SK-N-SH treated with all-trans-retinoic acid at 6 μM for 48 hours (cell line): ENCODE data around the gene LRCH1.

Experiments used
- ATAC-seq: fragments of 200-7000 bp; cut with Tn5 transposase; 3 replicates; pipeline ENCODE4 v1.9.1; 2020; ENCODE audit warnings: mild to moderate bottlenecking, moderate library complexity
- ARNTL ChIP-seq: fragments of 450-650 bp; formaldehyde crosslinking; IDR thresholded peaks from 2 replicates; pipeline ENCODE4 v1.5.0; 2020; ENCODE audit warnings: low read depth, mild to moderate bottlenecking, moderate library complexity, borderline replicate concordance
- BACH2 ChIP-seq: fragments of 250-450 bp; sonication (Bioruptor Pico); IDR thresholded peaks from 2 replicates; pipeline ENCODE4 v1.9.0; 2021; ENCODE audit warnings: mild to moderate bottlenecking, borderline replicate concordance
- CREB5 ChIP-seq: fragments of 250-450 bp; sonication (Bioruptor Pico); IDR thresholded peaks from 2 replicates; pipeline ENCODE4 v1.5.1; 2020; ENCODE audit warnings: low read depth, mild to moderate bottlenecking, moderate library complexity
- CSDC2 ChIP-seq: fragments of 250-450 bp; sonication (Bioruptor Pico); IDR thresholded peaks from 2 replicates; pipeline ENCODE4 v1.5.0; 2020; ENCODE audit warnings: mild to moderate bottlenecking, moderate library complexity
- CSRNP3 ChIP-seq: fragments of 250-450 bp; sonication (Bioruptor Pico); IDR thresholded peaks from 2 replicates; pipeline ENCODE4 v1.5.1; 2021; ENCODE audit warnings: mild to moderate bottlenecking, moderate library complexity
- ESRRG ChIP-seq: fragments of 250-450 bp; sonication (Bioruptor Pico); IDR thresholded peaks from 2 replicates; pipeline ENCODE4 v1.6.1; 2021; ENCODE audit warnings: mild to moderate bottlenecking
- GLIS3 ChIP-seq: fragments of 250-450 bp; sonication (Bioruptor Pico); IDR thresholded peaks from 2 replicates; pipeline ENCODE4 v1.5.0; 2020; ENCODE audit warnings: mild to moderate bottlenecking, moderate library complexity
- ISL1 ChIP-seq: fragments of 250-450 bp; sonication (Bioruptor Pico); IDR thresholded peaks from 2 replicates; pipeline ENCODE4 v2.1.2; 2022; ENCODE audit warnings: mild to moderate bottlenecking, moderate library complexity
- OSR1 ChIP-seq: fragments of 250-450 bp; sonication (Bioruptor Pico); IDR thresholded peaks from 2 replicates; pipeline ENCODE4 v1.8.0; 2022; ENCODE audit warnings: moderate library complexity, mild to moderate bottlenecking, inconsistent platforms
- PATZ1 ChIP-seq: fragments of 250-450 bp; sonication (Bioruptor Pico); IDR thresholded peaks from 2 replicates; pipeline ENCODE4 v1.8.0; 2020; ENCODE audit warnings: mild to moderate bottlenecking, moderate library complexity, borderline replicate concordance
- POU6F1 ChIP-seq: fragments of 250-450 bp; sonication (Bioruptor Pico); IDR thresholded peaks from 2 replicates; pipeline ENCODE4 v1.8.0; 2021; ENCODE audit warnings: low read depth, mild to moderate bottlenecking, moderate library complexity, borderline replicate concordance
- PPARA ChIP-seq: fragments of 250-450 bp; sonication (Bioruptor Pico); IDR thresholded peaks from 2 replicates; pipeline ENCODE4 v1.5.0; 2020; ENCODE audit warnings: mild to moderate bottlenecking, borderline replicate concordance
- RARB ChIP-seq: fragments of 250-450 bp; sonication (Bioruptor Pico); IDR thresholded peaks from 2 replicates; pipeline ENCODE4 v1.8.0; 2021; ENCODE audit warnings: mild to moderate bottlenecking, moderate library complexity
- SNAI2 ChIP-seq: fragments of 250-450 bp; sonication (Bioruptor Pico); IDR thresholded peaks from 2 replicates; pipeline ENCODE4 v1.5.0; 2020; ENCODE audit warnings: mild to moderate bottlenecking, moderate library complexity
- TCF4 ChIP-seq: fragments of 250-450 bp; sonication (Bioruptor Pico); IDR thresholded peaks from 2 replicates; pipeline ENCODE4 v1.8.0; 2021; ENCODE audit warnings: mild to moderate bottlenecking, moderate library complexity, borderline replicate concordance
- TOX ChIP-seq: fragments of 250-450 bp; sonication (Bioruptor Pico); IDR thresholded peaks from 2 replicates; pipeline ENCODE4 v1.8.0; 2021; ENCODE audit warnings: mild to moderate bottlenecking, moderate library complexity, borderline replicate concordance
- ZC3H10 ChIP-seq: fragments of 250-450 bp; sonication (Bioruptor Pico); IDR thresholded peaks from 2 replicates; pipeline ENCODE4 v1.5.1; 2021; ENCODE audit warnings: mild to moderate bottlenecking, moderate library complexity
- ZFP3 ChIP-seq: fragments of 250-450 bp; sonication (Bioruptor Pico); IDR thresholded peaks from 2 replicates; pipeline ENCODE4 v1.5.0; 2020; ENCODE audit warnings: mild to moderate bottlenecking, moderate library complexity
- ZFP30 ChIP-seq: fragments of 450-650 bp; formaldehyde crosslinking; IDR thresholded peaks from 2 replicates; pipeline ENCODE4 v1.5.0; 2022; ENCODE audit warnings: mild to moderate bottlenecking, moderate library complexity
- ZNF565 ChIP-seq: fragments of 450-650 bp; formaldehyde crosslinking; conservative IDR thresholded peaks from 2 replicates; pipeline ENCODE4 v1.5.0; 2020; ENCODE audit warnings: low read depth, mild to moderate bottlenecking, moderate library complexity
- ZNF70 ChIP-seq: fragments of 450-650 bp; formaldehyde crosslinking; IDR thresholded peaks from 2 replicates; pipeline ENCODE4 v1.5.0; 2020; ENCODE audit warnings: mild to moderate bottlenecking, moderate library complexity
- ZNF8 ChIP-seq: fragments of 450-650 bp; formaldehyde crosslinking; IDR thresholded peaks from 2 replicates; pipeline ENCODE4 v1.5.0; 2020; ENCODE audit warnings: mild to moderate bottlenecking, moderate library complexity

LRCH1 gene

GRCh38 chr13:46736541-46737310 lies 183.8 kb downstream of the LRCH1 start (continued):
- TF ChIP-seq GLIS3 (CRISPR knock-in tag) (no peak), BACH2 (CRISPR knock-in tag) (no peak), CREB5 (no peak), ZNF8 (CRISPR knock-in tag) (no peak), ZC3H10 (CRISPR knock-in tag) (no peak), PATZ1 (CRISPR knock-in tag) (no peak), ZNF565 (CRISPR knock-in tag) (no peak)

- TF ChIP-seq ISL1 (CRISPR knock-in tag) (no peak), BACH2 (CRISPR knock-in tag) (no peak), PATZ1 (CRISPR knock-in tag) (no peak), PPARA (CRISPR knock-in tag) (no peak), ESRRG (CRISPR knock-in tag) (no peak), CREB5 (no peak), ARNTL (CRISPR knock-in tag) (no peak), ZC3H10 (CRISPR knock-in tag) (no peak), RARB (no peak), OSR1 (CRISPR knock-in tag) (no peak), TCF4 (CRISPR knock-in tag) (no peak), POU6F1 (CRISPR knock-in tag) (no peak), GLIS3 (CRISPR knock-in tag) (no peak), ZNF8 (CRISPR knock-in tag) (no peak), CSDC2 (no peak)
- no peak for ATAC-seq
Measured at GRCh38 chr13:46738055-46738454, 185.1 kb downstream of the LRCH1 start.

GRCh38 chr13:46738766-46739165 lies 185.8 kb downstream of the LRCH1 start:
- no peak for ATAC-seq
- no peak for TF ChIP-seq TCF4 (CRISPR knock-in tag)
- TF ChIP-seq GLIS3 (CRISPR knock-in tag) = no peak
- TF ChIP-seq ZFP3 = no peak
- no peak for TF ChIP-seq PPARA (CRISPR knock-in tag)
- TF ChIP-seq SNAI2 (CRISPR knock-in tag) = no peak
- TF ChIP-seq OSR1 (CRISPR knock-in tag) = no peak
- no peak for TF ChIP-seq ZFP30 (CRISPR knock-in tag)
- no peak for TF ChIP-seq ZNF8 (CRISPR knock-in tag)
- no peak for TF ChIP-seq CSDC2
- no peak for TF ChIP-seq POU6F1 (CRISPR knock-in tag)
- no peak for TF ChIP-seq ZNF70 (CRISPR knock-in tag)
- no peak for TF ChIP-seq ESRRG (CRISPR knock-in tag)
- TF ChIP-seq ZC3H10 (CRISPR knock-in tag) = no peak
- TF ChIP-seq TOX (CRISPR knock-in tag) = no peak
- no peak for TF ChIP-seq BACH2 (CRISPR knock-in tag)
- TF ChIP-seq PATZ1 (CRISPR knock-in tag) = no peak
- TF ChIP-seq CSRNP3 (CRISPR knock-in tag) = no peak
- no peak for TF ChIP-seq ISL1 (CRISPR knock-in tag)
